Non-pigmented ciliary epithelial cell (primary cell): ENCODE data around the gene ZNF630.
"Not testable (repeated sequence)": the region's sequence is repeated elsewhere in the genome, so short reads cannot be mapped to it uniquely, and the experiment has no call there.

Experiments
- DNase-seq: peaks from one replicate; pipeline ENCODE4 v3.0.0-alpha.2; 2010; ENCODE audit warnings: low read depth

Gene ZNF630

DNA sequence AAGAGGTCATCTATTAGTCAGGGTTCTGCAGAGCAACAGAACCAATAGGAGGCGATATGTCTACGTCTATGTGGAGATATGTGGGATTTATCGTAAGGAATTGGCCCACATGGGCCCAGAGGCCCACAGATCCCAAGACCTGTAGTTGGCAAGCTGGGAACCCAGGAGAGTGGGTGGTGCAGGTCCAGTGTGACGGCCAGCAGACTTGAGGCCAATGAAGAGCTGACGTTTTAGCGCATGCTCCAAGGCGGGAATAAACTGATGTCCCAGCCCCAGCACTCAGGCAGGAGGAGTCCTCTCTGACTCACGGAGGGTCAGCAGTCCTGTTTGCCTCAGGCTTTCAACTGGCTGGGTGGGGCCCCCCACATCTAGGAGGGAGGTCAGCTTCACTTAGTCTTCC, 43.3 kb downstream of the ZNF630 start:
- no peak for DNase-seq

GRCh38 chrX:48027545-48027944, 43.9 kb downstream of the ZNF630 start:
- DNase-seq = not testable (repeated sequence)

DNA sequence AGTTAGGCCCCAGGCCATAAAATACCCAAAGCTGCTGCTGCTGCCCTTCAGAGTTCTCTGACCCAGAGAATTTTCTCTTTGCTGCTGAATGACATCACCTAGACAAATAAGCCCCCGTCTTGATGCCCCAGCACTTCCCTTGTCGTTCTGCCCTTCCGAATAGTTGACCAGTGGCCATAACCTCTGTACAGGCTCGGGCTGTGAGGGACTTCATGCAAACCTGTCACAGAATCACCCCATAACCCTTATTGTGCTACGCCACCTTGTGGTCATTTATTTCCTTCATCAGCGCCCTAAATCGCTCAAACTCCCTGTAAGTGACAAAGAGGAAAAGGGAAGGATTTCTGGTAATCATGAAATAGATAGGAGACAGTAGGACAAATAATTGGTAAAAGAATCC, 45.9 kb downstream of the ZNF630 start:
- peak; percentile 22 for DNase-seq

GRCh38 chrX:48022738-48023137, 48.7 kb downstream of the ZNF630 start:
- no peak for DNase-seq

GRCh38 chrX:48022100-48022499, 49.3 kb downstream of the ZNF630 start:
- DNase-seq = no peak

DNA sequence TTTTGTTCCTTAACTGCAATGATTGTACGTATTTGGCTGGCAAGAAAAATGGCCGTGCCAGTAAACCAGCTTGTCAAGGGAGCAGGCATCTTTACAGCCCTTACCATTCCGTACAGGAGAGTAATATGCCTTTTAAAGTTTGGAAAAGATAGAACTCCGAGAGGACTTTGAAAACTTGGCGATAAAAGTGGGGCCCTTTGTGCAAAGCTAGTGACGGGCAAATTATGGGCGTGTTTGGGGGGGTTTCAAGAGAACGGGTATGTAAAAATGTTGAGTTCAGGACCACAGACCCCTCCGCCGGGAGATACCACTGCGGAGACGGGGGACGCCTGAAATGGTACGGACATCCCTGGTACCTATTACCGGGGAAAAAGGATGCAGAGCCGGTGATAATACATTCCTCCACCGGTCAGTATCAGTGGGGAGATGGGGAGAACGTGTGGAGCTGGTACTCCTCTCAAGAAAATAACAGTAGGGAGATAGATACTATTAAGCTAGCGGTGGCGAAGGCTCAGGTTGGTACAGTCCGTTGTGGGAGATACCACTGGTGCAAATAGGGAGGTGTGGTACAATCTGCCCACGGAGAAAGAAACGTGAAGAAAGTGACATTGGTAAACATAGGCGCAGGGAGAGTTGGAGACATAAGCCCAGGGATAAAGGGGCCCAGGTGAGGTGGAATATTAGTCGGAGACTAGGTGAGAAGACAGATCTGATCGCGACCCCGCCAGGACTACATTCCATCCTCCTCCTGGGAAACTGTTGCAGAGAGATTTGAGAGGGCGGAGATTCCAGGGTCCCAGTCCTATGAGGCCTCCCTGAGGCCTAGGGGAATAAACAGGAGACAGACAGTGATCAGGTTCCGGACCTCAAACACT, 50.2 kb downstream of the ZNF630 start:
- DNase-seq = peak; percentile 32

- not testable (repeated sequence) for DNase-seq
Measured at GRCh38 chrX:48020472-48020871, 51.0 kb downstream of the ZNF630 start.

GRCh38 chrX:48019892-48020291, 51.5 kb downstream of the ZNF630 start:
- not testable (repeated sequence) for DNase-seq

DNA sequence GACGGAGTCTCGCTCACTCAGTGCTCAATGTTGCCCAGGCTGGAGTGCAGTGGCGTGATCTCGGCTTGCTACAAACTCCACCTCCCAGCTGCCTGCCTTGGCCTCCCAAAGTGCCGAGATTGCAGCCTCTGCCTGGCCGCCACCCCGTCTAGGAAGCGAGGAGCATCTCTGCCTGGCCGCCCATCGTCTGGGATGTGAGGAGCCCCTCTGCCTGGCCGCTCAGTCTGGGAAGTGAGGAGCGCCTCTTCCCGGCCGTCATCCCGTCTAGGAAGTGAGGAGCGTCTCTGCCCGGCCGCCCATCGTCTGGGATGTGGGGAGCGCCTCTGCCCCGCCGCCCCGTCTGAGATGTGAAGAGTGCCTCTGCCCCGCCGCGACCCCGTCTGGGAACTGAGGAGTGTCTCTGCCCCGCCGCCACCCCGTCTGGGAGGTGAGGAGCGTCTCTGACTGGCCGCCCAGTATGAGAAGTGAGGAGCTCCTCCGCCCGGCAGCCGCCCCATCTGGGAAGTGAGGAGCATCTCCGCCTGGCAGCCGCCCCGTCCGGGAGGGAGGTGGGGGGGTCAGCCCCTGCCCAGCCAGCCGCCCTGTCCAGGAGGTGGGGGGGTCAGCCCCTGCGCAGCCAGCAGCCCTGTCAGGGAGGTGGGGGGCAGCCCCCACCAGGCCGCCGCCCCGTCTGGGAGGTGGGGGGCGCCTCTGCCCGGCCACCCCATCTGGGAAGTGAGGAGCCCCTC, 54.7 kb downstream of the ZNF630 start:
- DNase-seq = not testable (repeated sequence)

DNA sequence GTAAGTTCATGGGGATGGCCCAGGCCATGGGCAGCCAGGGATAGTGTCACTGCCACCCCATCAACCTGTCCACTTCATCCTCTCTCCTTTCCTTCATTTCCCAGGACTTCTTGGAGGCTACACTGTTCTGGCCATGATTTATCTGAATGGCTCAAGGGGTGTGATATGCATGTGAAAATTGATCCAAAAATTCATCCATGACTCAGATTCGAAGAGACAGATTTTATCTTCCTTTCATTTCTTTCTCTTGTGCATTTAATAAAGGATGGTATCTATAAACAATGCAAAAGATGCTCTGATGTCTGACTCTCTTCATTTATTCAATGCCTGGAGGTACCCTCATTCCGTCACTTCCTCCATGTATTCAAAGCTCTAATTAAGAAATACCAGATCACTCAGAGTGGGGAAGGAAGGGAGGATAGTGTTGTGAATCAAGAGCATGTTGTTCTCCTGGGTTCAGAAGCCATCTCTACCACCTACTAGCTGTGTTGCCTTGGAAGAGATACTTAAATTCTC, 61.9 kb downstream of the ZNF630 start:
- not testable (repeated sequence) for DNase-seq
